NCI-H82 (cell line): Measurements from ENCODE around the gene IGFBP2.

ENCODE experiments used
- DNase-seq: peaks from one replicate; lab custom pipeline; 2025; lab: John Stamatoyannopoulos, UW

The IGFBP2 gene

DNA sequence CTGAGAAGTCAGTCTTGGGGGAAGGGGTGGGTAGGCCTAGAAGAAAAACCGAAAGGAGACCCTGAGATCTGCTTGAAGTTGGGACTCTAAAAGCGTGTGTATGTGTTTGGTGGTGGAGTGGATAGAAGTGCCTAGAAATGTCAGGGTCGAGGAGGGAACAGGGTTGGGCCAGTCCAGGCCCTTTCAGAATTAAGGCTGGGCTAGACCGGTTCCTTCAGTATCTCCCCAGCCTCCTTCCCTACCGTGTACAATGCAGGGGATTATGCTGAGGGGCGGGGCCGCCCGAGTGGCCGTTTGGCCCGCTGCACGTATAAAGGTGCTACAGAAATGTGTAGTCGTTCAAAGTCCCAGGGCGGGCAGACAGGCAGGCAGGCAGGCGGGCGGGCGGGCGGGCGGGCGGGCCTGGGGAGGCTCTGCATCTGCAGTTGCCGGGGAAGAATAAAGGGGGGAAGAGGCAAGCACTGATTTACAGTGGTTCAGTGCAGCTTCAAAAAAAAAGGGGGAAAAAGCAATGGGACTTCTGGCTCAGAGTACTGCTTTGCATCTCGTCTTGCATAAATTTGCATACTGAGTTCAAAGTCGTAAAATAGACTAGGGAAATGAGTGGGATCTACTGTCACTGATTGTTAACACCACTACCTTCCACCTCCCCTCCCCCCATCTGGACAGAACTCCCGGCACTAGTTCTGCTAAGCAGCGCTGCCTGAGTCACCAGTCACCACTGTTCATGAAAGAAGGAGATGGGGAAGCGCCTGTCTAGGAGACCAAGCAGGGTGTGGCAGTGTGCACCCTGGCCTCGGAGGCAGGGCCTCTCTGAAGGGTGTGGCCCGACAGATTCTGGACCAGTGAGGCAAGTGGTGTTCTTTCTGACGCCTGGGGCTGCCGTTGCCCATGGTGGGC lies 3.6 kb downstream of the IGFBP2 start:
- peak; percentile 83 for DNase-seq

DNA sequence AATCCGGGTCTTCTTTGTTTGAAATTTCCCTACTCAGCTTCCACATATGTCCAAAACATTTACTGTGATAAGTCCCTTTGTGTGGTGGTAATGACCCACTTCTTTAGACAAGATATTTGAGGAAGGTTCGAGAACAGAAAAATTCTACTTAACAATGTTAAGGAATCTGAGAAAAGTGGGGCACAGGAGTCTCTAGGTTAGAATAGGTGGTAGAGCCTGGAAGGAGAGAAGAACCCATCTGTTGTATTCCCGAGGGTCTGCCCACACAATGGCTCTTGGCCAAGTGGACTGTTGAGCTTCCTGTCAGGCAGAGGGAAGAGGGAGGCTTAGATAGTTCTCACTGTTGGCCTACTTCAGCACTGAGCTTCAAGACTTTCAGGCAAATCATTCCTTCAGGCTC lies 4.3 kb downstream of the IGFBP2 start:
- DNase-seq = no peak

DNA sequence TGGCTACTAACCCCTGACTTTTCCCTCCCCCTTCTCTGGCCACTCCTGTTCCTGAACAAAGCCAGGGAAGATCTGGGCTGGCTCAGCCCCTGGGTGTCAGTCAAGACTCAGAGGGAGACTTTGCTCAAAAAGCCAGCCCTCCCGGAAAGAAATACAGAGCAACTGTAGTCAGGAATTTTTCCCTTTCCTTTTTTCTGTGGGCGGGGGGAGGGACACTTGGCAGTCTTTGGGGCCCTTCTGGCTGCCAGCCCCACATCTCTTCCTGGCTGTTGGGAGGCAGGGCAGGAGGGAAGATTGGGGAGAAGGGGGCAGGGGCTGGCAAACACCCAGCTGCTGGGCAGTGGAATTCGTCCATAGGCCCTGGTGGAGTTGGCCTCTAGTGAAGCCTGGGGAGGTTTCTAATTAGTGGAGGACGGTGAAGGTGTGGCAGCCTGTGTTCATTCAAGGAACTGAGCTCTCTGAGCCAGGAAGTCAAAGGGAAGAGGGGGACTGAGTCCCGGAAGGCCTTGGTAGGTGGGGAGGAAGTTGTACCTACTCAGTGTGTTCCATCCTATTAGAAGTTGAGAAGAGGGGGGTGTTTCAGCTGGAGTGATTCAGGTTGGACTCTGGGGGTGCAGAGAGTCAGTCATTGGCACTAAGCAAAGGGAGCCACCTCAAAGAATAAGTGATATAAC lies 10.9 kb downstream of the IGFBP2 start:
- no peak for DNase-seq

DNA sequence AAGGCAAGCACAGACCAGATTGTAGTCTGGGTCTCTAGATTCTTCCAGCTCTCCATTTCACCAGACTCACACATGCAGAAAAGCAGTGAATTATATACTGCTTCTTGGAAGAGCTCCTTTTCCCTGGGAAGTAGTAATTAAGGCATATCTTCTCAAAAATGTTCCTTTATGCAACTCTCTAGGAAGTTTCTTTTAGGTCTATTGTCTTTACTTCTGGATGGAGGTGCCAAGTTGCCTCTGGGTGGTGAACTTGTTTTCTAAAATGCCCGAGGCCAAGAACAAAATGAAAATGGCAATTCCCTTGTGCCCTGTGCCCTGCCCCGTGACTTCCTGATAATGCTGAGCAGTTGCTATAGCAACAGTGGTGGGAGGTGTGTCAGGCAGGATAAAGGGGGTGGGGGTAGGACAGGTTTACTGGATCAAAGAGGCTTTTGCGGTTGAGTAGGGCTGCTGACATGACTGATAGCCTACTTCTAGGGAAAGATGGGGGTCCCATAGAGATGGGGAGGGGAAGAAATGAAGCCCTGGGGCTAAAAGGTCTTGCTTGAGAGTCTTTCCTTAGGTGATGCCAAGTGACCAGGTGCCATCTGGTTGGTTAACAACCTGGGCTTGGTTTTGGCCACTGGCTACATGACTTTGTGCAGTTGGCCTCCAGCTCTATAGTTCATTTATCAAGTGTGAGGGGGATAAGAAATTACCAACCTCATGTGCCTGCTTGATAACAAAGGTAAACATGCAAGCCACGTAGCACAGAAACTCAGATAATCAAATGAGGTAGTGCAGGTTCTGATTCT lies 11.8 kb downstream of the IGFBP2 start:
- peak; percentile 30 for DNase-seq

DNA sequence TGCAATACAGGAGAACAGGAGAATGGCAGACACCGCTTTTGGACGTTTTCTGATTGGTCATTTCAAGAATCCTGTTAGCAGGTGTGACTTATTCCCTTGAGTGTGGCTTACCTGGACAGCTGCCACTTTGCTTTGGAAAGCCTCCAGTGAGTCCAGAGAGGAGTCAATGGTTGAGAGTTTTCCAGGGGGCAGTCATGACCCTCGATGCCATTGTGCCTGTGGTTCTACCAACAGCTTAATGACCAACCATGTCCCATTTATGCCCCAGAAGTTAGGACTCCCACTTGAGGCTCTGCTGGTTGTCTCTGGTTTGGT lies 12.4 kb downstream of the IGFBP2 start:
- no peak for DNase-seq

DNA sequence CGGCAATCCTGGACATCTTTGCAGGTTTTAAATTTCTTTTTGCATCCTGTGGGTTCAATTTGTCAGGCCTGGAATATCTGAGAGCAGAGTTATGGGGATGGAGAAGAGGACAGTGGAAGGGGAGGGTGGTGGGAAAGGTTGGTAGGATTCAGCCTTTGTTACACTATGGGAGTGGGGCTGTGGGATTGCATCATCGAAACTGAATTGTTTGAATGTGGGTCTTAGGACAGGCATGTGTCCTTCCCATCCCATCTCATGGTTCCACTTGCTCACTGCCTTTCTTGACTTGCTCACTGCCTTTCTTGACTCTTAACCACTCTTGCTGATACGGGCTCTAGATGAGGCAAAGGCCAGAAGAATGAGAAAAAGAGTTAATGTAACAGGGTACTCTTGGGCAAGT lies 12.9 kb downstream of the IGFBP2 start:
- DNase-seq = no peak

DNA sequence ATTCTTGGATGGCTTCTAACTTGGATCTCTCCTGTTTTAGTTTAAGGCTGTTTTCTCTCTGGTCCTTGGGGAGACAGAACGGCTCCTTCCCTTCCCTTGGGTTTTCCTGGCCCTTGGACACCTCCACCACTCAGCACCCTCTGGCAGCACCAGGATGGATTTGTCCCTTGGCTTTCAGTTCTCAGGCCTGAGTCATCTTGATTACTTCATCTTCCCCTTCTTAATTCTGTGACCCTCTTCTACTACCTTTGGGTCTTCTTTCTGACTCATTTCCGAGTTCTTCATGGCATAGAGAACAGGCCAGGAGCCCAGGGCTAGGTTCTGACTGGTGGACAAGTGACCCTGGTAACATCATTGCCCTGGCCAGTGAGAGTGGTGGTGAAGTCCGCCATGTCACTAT lies 14.9 kb downstream of the IGFBP2 start:
- DNase-seq = no peak

DNA sequence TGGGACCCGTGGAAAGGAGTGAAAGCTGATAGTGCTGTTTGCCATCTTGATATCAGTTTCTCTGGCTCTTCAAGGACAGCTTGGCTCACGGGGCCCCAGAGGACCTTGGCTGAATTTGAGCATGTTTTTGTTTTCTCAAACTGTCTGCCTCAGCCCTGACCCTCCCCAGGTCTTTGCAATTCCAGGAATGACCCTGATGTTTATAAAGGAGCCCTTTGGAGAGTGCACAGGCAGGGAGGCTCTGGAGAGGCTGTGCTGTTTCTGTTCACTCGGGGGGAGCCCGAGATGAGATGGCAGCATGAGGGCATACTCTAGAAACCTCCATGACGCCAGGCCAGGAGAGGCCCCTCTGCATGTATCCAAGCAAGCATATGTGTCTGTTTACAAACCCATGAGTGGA lies 16.4 kb downstream of the IGFBP2 start:
- DNase-seq = no peak

DNA sequence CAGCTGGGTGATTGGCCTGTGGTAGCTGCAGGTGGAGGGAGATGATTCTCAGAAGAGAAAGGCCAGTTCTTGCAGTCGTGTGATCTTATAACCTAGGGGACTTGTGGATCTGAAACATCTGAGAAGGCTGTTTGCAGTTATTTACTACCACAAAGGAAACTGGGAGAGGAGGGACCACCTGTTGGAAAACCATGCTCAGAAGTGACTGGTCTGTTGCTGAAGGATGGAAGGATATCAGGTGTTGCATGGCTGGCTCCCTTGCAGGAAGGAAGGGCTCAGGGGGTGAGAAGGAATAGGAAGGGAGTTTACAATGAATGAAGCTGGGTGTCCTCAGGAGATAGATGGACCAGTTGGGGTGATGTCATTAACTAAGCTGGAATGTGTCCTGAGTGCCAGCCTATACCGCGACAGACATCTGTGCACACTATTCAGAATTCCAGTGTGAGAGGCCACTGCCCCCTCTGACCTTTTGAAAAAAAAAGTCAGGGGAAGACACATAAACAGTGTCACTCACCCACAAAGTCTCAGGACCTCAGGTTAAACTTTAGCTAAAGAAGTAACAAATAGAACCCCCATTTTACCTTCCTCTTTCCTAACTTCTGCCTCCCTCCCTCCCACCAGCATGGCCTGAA lies 17.5 kb downstream of the IGFBP2 start:
- no peak for DNase-seq

DNA sequence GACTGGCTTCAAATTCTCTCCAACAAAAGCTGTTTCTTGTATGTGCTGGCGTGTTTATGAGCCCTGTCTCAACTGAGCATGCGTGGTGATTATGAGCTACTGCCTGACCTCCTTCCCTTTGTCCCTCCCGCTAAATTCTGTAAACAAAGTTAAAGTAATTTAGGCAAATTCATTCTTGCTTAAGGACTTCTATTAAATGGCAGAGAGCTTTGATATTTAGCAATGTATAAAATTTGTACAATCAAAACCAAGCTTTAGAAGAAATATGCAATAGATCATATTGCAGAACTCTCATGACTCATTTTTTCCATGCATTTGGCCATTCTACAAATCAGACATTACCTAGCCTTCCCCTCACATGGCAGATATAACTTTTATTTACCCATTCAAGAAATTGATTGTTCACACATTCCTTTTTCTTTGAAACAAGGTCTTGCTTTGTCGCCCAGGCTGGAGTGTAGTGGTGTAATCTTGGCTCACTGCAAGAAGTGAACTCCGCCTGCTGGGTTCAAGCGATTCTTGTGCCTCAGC lies 18.2 kb downstream of the IGFBP2 start:
- no peak for DNase-seq

DNA sequence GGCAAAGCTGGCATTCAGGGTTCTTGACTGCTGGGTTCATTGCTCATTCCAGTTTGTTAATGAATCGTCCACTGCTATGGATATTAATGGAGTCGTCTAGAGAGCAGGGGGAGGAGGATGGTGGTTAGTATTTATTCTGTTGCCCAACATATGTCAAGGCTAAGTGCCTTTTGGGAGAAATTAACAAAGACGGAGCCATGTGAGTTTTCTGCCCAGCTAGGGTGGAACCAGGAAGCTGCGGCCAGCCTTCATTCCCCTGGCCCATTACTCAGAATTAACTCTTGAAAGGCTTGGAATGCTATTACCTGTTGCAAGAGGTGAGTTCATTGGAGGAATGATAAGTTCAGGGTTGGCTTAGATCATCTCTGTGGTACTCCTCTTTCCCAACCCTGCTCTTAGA lies 19.3 kb downstream of the IGFBP2 start:
- no peak for DNase-seq

DNA sequence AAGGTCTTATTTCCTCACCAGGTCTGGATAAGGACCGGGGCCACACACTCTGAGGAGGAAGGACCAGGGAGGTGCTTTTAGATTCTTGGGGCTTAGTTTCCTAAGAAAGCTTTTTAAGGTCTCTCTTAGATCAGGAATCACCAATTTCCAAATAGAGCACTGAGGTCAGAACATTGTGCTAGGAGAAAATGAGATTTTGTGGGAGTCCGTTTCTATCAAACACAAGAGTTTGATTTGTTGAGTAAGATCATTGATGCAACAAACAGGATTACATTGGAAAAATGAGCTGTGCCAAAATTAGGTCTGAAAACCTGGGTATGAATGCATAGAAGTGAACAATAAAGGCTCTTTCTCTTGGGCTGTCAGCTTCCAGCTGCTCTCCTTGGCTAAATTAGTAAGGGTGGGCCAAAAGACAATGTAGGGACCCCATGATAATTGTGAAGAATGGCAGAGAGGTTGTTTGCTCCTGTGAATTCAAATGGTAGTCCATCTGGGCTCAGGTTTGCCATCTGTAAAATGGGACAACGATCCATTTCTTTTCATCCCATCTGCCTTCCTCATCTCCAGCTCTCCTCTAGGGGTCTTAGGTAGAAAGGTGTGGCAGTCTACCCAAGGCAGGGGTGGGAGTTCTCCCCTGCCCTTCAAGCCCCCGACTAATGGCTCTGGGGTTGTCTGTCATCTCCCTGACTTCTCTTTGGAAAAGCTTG lies 20.0 kb downstream of the IGFBP2 start:
- DNase-seq = no peak

DNA sequence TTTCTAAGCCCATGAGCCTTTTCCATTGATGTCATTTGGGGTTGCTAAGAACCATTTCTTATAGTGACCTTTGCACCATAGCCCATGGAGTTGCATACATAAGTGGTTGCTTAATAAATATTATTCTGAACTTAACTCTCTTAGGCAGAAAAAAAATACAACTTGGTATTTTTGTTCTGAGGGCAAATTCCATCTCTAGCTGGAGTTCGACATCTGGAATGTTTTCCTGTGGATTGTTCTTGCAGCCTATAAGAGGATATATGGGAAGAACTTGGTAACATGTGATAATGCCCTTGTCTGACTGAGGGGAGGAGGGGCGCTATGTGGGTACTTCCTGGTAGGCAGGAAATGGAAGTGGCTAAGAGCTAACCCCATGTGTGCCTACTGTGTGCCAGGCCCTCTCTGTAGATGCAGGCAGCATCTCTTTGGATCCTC lies 20.7 kb downstream of the IGFBP2 start:
- DNase-seq = no peak

DNA sequence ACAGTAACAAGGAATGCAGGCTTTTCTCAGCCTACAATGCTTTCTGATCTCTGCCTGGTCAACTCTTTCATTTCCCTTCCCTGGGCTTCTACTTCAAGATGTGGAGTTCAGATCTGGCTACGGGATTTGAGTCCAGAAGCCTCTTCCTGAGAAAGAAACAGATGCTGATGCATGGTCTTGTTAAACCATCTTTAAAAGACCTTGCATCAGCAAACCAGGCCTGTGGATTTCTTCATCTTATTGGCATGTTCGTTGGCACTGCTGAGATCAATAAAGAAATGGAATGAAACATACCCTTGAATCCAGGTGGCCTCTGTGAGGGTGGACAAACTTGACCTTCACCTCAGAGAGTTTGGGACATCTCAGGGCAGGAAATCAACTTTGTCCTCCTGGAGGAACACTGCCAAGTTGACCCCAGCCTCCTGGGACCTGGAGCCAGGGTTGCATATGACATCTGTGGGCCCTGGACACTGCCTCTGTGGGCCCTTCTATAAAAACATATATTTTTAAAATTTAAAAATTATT lies 21.4 kb downstream of the IGFBP2 start:
- no peak for DNase-seq

DNA sequence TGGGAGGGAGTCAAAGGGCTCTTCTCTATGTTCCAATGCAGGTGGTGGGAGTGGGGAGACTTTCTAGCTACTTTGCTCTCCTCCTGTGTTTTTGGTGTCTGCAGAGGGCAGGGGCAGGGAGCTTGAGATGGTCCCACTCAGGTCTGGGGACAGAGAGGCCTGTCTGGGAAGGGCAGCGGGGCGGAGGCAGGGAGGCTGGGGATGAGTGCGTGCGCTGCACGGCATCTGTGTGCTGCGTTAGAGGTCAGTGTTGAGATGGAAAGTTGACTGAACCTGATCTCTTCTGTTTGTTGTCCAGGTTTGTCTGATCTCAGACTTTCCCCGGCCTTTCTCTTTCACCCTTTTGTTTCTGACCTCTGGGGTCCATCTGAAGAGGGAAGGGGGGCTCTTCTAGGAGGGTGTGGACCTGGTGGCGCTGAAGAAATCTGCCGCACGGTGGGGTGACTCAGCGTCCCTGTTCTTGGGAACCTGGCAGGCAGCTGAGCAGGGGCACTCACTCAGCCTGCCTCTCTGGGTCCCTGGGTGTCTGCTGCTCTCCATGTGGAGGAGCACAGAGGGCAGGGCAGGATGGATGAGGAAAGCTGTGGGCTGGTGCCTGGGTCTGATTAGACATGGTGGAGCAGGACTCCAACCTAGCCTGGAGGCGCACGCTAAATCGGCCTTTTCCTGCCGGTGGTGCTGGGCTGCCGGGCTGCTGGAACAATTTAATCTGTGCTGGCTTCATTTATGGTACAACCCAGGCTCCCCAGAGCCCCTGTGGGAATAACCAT lies 24.1 kb downstream of the IGFBP2 start:
- DNase-seq = no peak

DNA sequence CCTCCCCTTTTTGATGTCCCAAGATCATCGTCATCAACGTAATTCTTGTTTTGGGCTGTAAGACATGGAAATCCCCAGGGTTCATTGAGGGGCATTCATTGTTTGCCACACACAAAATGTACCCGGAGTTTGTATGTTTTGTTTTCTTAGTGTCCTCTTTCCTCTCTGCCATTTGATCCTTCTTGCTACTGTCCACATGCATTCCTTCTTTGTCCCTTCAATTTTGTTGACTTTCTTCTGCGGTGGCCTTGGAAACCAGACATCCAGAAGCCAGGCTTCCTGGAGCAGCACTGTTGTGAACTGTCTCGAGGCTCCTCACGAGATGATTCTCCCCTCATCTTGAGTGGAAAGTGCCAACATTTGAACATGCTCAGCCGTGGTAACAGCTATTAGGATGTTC lies 24.8 kb downstream of the IGFBP2 start:
- DNase-seq = no peak

DNA sequence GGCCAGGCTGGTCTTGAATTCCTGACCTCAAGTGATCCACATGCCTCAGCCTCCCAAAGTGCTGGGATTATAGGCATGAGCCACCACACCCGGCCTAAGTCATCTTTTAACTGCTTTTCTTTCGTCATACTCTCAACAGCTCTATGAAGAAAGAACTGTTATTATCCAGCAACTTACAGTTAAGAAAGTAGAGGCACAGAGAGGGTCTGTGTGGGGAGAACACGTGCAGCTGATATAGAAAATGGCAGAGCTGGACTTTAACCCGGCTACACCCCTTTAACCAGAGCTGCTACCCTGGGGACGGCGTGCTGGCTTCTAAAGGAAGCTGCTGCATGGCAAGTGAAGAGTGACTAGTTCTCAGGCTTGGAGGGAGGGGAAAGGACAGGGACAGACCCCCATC lies 25.5 kb downstream of the IGFBP2 start:
- DNase-seq = no peak

DNA sequence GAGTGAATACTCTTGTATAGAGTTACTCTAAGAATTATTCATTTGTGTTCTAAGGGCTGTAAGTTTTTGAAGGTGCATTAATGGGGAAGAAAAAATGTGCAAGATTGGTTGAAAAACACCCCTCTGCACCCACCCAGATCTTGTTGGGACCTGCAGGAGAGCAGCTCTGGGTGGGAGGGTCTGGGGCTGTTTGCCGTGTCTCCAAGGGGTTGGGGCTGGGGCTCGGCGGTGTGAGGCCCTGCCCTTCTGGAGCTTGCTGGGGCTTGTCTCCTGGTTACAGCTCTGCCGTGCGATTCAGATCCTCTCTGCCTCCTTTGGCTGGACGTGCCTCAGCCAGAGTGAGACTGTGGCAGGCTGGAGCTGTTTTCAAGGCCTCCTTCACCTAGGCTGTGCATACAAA lies 26.1 kb downstream of the IGFBP2 start:
- DNase-seq = no peak

DNA sequence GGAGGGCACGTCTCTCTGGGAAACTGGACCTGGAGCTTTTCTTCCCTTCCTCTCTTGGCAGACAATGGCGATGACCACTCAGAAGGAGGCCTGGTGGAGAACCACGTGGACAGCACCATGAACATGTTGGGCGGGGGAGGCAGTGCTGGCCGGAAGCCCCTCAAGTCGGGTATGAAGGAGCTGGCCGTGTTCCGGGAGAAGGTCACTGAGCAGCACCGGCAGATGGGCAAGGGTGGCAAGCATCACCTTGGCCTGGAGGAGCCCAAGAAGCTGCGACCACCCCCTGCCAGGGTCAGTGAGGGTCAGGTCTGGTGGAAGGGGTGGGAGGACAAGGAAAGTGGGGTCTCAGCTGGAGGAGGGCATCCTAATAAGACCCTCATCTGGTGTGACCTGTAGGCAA lies 27.3 kb downstream of the IGFBP2 start:
- no peak for DNase-seq

DNA sequence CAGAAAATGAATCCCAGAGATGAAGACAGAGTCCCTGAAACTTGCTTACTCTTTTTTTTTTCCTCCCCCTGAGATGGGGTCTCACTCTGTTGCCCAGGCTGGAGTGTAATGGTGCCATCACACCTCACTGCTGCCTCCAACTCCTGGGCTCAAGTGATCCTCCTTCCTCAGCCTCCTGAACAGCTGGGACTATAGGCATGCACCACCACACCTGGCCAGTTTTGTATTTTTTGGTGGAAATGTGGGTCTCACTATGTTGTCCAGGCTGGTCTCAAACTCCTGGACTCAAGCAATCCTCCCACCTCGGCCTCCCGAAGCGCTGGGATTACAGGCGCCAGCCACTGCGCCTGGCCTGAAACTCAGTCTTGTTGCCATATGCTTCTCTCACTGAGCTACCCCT lies 27.8 kb downstream of the IGFBP2 start:
- no peak for DNase-seq
